Vagina (tissue), 2 donors: ENCODE measurements around the gene LCE4A.

ENCODE experiments used
- CTCF ChIP-seq, 3 experiments: fragments of 450-650 bp in 2 of 3; fragments of 200-600 bp in 1 of 3; sonication (generic) in 1 of 3; IDR thresholded peaks; one replicate each; pipeline ENCODE4 v1.5.1; 2017 to 2019; ENCODE audit warnings: antibody characterized with exemption in 3 of 3, mild to moderate bottlenecking in 2 of 3, moderate library complexity in 2 of 3
- POLR2A ChIP-seq, 2 donors: fragments of 450-650 bp; IDR thresholded peaks; one replicate each; pipeline ENCODE4 v1.6.1; 2017; ENCODE audit warnings: antibody characterized with exemption in 2 of 2, mild to moderate bottlenecking in 2 of 2, moderate library complexity in 2 of 2
- POLR2AphosphoS5 ChIP-seq, 2 donors: sonication (generic); formaldehyde crosslinking; IDR thresholded peaks; one replicate each; pipeline ENCODE4 v1.9.0; 2017; ENCODE audit warnings: antibody characterized with exemption in 2 of 2, mild to moderate bottlenecking in 2 of 2, low read depth in 1 of 2; ENCODE audit not compliant: insufficient read depth in 1 of 2

GRCh38 chr1:152756872-152757271 lies 48.9 kb downstream of the LCE4A start:
- TF ChIP-seq CTCF (IDR thresholded peaks at IDR 0.05) (no peak), POLR2A (IDR thresholded peaks at IDR 0.05) (no peak), POLR2AphosphoS5 (IDR thresholded peaks at IDR 0.05; ENCODE audit: insufficient read depth in 1 of 2, low read depth in 1 of 2) (no peak)
